NCI-H128 (cell line): ENCODE data around the gene PHTF1.
"Not testable (repeated sequence)": the region's sequence is repeated elsewhere in the genome, so short reads cannot be mapped to it uniquely, and the experiment has no call there.

Experiments used
- DNase-seq: peaks from one replicate; lab custom pipeline; 2025; ENCODE audit not compliant: unreplicated experiment; lab: John Stamatoyannopoulos, UW

The PHTF1 gene

GRCh38 chr1:113779542-113779941 is 20.3 kb upstream of the PHTF1 start:
- no peak for DNase-seq

- DNase-seq, result no peak
Measured at GRCh38 chr1:113777561-113777960, 18.3 kb upstream of the PHTF1 start.

GRCh38 chr1:113770031-113770430 is 10.7 kb upstream of the PHTF1 start:
- DNase-seq, result no peak

- DNase-seq, result no peak
Measured at GRCh38 chr1:113769601-113769970, 10.3 kb upstream of the PHTF1 start.

GRCh38 chr1:113768916-113769600 is 9.8 kb upstream of the PHTF1 start:
- DNase-seq, result no peak

- no peak for DNase-seq
Measured at GRCh38 chr1:113765306-113766230, 6.3 kb upstream of the PHTF1 start.

GRCh38 chr1:113763661-113764060 is 4.4 kb upstream of the PHTF1 start:
- DNase-seq, result no peak

- DNase-seq, result no peak
Measured at GRCh38 chr1:113761937-113762336, 2.7 kb upstream of the PHTF1 start.

- DNase-seq, result no peak
Measured at GRCh38 chr1:113760102-113761080, 1.1 kb upstream of the PHTF1 start.

GRCh38 chr1:113758631-113759332 is 504 bp downstream of the PHTF1 start:
- peak; percentile 35 for DNase-seq

- DNase-seq, result no peak
Measured at GRCh38 chr1:113756461-113756860, 2.8 kb downstream of the PHTF1 start.

GRCh38 chr1:113753333-113753732 is 6.0 kb downstream of the PHTF1 start:
- DNase-seq, result not testable (repeated sequence)

GRCh38 chr1:113751516-113751915 is 7.8 kb downstream of the PHTF1 start:
- DNase-seq, result no peak

- no peak for DNase-seq
Measured at GRCh38 chr1:113751114-113751513, 8.2 kb downstream of the PHTF1 start.

GRCh38 chr1:113749402-113749801 is 9.9 kb downstream of the PHTF1 start:
- no peak for DNase-seq

- no peak for DNase-seq
Measured at GRCh38 chr1:113747376-113747775, 11.9 kb downstream of the PHTF1 start.

GRCh38 chr1:113745425-113745824 is 13.9 kb downstream of the PHTF1 start:
- no peak for DNase-seq

GRCh38 chr1:113744114-113744513 is 15.2 kb downstream of the PHTF1 start:
- no peak for DNase-seq

- no peak for DNase-seq
Measured at GRCh38 chr1:113742515-113742914, 16.8 kb downstream of the PHTF1 start.

- DNase-seq, result no peak
Measured at GRCh38 chr1:113734357-113735055, 24.8 kb downstream of the PHTF1 start.
